ENCODE data around the gene OR10H1.
A peak's percentile ranks its signal among the peaks of the same experiment; 100 is the strongest.
"Not testable (repeated sequence)": the region's sequence is repeated elsewhere in the genome, so short reads cannot be mapped to it uniquely, and the experiment has no call there.

The OR10H1 gene

DNA sequence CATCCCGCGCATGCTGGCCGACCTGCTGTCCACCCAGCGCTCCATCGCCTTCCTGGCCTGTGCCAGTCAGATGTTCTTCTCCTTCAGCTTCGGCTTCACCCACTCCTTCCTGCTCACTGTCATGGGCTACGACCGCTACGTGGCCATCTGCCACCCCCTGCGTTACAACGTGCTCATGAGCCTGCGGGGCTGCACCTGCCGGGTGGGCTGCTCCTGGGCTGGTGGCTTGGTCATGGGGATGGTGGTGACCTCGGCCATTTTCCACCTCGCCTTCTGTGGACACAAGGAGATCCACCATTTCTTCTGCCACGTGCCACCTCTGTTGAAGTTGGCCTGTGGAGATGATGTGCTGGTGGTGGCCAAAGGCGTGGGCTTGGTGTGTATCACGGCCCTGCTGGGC, 21.2 kb downstream of the OR10H1 start:
- not testable (repeated sequence) for H3K27me3 ChIP-seq (ENCODE audit: control insufficient read depth in 5 of 5, insufficient read depth in 4 of 5, low read length in 5 of 5); H3K9ac ChIP-seq (ENCODE audit: low read length in 5 of 5); H3K27ac ChIP-seq (ENCODE audit: low read depth, low read length); H3K36me3 ChIP-seq (ENCODE audit: control insufficient read depth in 5 of 5, insufficient read depth in 5 of 5, low read length in 5 of 5); H3K9me3 ChIP-seq (ENCODE audit: control insufficient read depth in 5 of 5, low read length in 5 of 5); H3K4me3 ChIP-seq (ENCODE audit: low read depth in 1 of 5, low read length in 5 of 5); H3K4me1 ChIP-seq (ENCODE audit: control insufficient read depth in 5 of 5, insufficient read depth in 5 of 5, low read length in 5 of 5)

DNA sequence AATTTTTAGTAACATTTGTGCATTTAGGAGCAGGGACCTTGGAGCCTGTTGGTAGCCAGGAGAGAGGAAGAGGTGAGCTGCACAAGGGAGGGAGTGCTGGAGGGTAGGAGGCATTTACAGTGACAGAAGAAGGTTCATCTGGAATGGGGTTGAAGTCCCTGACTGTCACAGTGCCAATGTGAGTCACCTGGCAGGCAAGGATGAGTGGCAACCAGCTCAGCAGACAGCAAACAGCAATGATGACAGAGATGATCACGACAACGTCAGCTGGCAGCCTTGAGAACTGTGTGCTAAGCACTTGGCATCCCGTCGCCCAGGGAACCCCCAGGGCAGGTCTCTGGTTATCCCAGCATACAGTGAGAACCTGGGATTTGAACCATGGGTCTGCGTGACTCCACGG, 25.4 kb downstream of the OR10H1 start:
- Histone ChIP-seq H3K27ac (ENCODE audit: low read depth, low read length) (no peak overlapping the region), H3K27me3 (ENCODE audit: control insufficient read depth in 5 of 5, insufficient read depth in 4 of 5, low read length in 5 of 5) (peaks cover 7 to 18% (median 11%) of the 10 kb centered on the region in 5 donors), H3K4me1 (ENCODE audit: control insufficient read depth in 5 of 5, insufficient read depth in 5 of 5, low read length in 5 of 5) (no peaks in the 10 kb centered on the region), H3K9me3 (ENCODE audit: control insufficient read depth in 5 of 5, low read length in 5 of 5) (no peaks in the 10 kb centered on the region), H3K9ac (ENCODE audit: low read length in 5 of 5) (no peak overlapping the region), H3K36me3 (ENCODE audit: control insufficient read depth in 5 of 5, insufficient read depth in 5 of 5, low read length in 5 of 5) (no peaks in the 10 kb centered on the region), H3K4me3 (ENCODE audit: low read depth in 1 of 5, low read length in 5 of 5) (no peak overlapping the region)

DNA sequence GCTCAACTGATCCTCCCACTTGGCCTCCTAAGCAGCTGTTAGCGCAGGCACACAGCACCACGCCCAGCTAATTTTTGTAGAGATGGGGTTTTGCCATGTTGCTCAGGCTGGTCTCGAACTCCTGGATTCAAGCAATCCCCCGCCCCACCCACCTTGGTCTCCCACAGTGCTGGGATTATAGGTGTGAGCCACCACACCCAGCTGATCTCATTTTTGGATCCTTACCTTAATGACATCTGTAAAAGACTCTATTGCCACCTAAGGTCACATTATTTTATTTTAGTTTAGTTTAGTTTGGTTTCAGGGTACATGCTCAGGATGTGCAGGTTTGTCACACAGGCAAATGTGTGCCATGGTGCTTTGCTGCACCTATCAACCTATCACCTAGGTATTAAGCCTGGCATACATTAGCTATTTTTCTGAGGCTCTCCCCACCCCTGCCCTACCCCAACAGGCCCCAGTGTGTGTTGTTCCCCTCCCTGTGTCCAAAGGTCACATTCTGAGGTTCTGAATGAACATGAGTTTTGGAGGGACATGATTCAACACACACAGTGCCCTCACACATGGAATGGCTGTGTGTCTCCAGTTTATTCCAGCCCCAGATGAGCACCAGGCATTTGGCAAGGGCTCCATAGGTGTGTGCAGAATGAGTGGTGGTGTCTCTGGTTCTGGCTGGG, 26.7 kb downstream of the OR10H1 start:
- Histone ChIP-seq H3K9ac (ENCODE audit: low read length in 5 of 5) (no peak overlapping the region), H3K4me3 (ENCODE audit: low read depth in 1 of 5, low read length in 5 of 5) (no peak overlapping the region), H3K27me3 (ENCODE audit: control insufficient read depth in 5 of 5, insufficient read depth in 4 of 5, low read length in 5 of 5) (peaks cover 7 to 18% (median 10%) of the 10 kb centered on the region in 5 donors), H3K4me1 (ENCODE audit: control insufficient read depth in 5 of 5, insufficient read depth in 5 of 5, low read length in 5 of 5) (no peaks in the 10 kb centered on the region), H3K9me3 (ENCODE audit: control insufficient read depth in 5 of 5, low read length in 5 of 5) (no peaks in the 10 kb centered on the region), H3K36me3 (ENCODE audit: control insufficient read depth in 5 of 5, insufficient read depth in 5 of 5, low read length in 5 of 5) (no peaks in the 10 kb centered on the region), H3K27ac (ENCODE audit: low read depth, low read length) (no peak overlapping the region)

DNA sequence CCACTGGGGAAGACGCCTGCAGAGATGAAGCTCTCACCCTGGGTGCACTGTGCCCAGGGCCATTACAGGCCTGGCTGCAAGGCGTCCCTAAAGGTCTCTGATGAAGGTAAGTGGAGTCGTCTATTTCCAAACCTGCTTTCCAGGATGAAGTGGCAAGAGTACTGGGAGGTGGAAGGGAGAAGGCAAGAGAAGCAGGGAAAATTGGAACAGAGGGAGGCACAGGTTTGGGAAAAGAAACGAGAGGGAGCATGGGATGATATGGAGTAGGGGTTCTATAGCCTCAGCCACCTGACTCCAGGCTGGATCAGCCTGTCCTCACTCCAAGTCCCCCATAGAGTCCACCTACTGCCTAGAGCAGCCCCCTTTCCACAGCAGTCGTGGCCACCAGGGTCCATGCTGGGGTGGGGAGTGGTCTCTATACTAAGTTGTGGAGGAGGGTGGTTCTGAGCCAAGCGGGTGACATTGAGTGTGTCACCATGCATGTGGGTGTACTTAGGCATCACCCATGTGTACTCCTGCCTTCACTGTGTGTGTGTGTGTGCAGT, 27.8 kb downstream of the OR10H1 start, which contains the start of gene OR10H5:
Gene OR10H5, plus strand, starts transcription at position 51 of the 545 bp plus-strand sequence. CDS start 6,388 bp downstream, outside the sequence.
- Histone ChIP-seq H3K4me1 (ENCODE audit: control insufficient read depth in 5 of 5, insufficient read depth in 5 of 5, low read length in 5 of 5) (no peaks in the 10 kb centered on the region), H3K9me3 (ENCODE audit: control insufficient read depth in 5 of 5, low read length in 5 of 5) (no peaks in the 10 kb centered on the region), H3K27me3 (ENCODE audit: control insufficient read depth in 5 of 5, insufficient read depth in 4 of 5, low read length in 5 of 5) (peaks cover 7 to 18% (median 10%) of the 10 kb centered on the region in 5 donors), H3K36me3 (ENCODE audit: control insufficient read depth in 5 of 5, insufficient read depth in 5 of 5, low read length in 5 of 5) (no peaks in the 10 kb centered on the region), H3K4me3 (ENCODE audit: low read depth in 1 of 5, low read length in 5 of 5) (no peak within 1 kb of the TSS), H3K9ac (ENCODE audit: low read length in 5 of 5) (no peak within 1 kb of the TSS), H3K27ac (ENCODE audit: low read depth, low read length) (no peak within 1 kb of the TSS)

DNA sequence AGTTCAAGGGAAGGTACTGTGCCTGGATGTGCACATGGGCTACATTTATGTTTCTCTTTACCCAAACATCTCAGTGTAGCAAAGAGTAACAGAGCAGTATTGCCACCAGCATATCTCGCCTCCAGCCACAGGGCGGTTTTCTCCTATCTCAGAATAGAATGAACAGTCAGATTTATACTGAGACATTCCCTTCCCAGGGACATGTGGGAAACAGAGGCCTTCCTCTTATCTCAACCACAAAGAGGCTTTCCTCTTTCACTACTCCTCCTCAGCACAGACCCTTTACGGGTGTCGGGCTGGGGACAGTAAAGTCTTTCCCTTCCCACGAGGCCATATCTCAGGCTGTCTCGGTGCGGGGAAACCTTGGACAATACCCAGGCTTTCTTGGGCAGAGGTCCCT, 32.6 kb downstream of the OR10H1 start:
- Histone ChIP-seq H3K4me1 (ENCODE audit: control insufficient read depth in 5 of 5, insufficient read depth in 5 of 5, low read length in 5 of 5) (peaks cover 0 to 17% (median 16%) of the 10 kb centered on the region in 5 donors), H3K27me3 (ENCODE audit: control insufficient read depth in 5 of 5, insufficient read depth in 4 of 5, low read length in 5 of 5) (peaks cover 0 to 10% (median 5%) of the 10 kb centered on the region in 5 donors)
- H3K36me3 ChIP-seq (ENCODE audit: control insufficient read depth in 5 of 5, insufficient read depth in 5 of 5, low read length in 5 of 5); H3K27ac ChIP-seq (ENCODE audit: low read depth, low read length); H3K9ac ChIP-seq (ENCODE audit: low read length in 5 of 5); H3K9me3 ChIP-seq (ENCODE audit: control insufficient read depth in 5 of 5, low read length in 5 of 5); H3K4me3 ChIP-seq (ENCODE audit: low read depth in 1 of 5, low read length in 5 of 5): not testable (repeated sequence)

DNA sequence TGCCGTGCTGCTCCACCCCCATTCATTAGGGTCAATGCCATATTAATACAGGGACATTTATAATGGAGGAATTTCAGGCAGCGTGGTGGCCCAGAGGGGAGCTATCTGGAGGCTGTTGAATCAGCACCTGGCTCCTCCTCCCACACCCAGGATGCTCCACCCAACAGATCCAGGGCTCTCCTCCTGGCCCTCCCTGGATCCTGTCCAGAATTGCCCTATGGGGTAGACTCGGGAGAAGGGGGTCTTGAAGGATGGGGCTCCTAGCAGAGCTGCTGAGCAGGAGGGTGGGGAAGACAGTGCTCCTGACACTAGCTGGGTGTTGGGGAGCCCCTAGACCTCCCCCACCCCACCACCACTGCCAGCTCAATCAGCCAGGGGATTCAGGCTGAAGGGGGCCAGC, 33.3 kb downstream of the OR10H1 start:
- Histone ChIP-seq H3K27ac (ENCODE audit: low read depth, low read length) (no peak overlapping the region), H3K9me3 (ENCODE audit: control insufficient read depth in 5 of 5, low read length in 5 of 5) (no peaks in the 10 kb centered on the region)

DNA sequence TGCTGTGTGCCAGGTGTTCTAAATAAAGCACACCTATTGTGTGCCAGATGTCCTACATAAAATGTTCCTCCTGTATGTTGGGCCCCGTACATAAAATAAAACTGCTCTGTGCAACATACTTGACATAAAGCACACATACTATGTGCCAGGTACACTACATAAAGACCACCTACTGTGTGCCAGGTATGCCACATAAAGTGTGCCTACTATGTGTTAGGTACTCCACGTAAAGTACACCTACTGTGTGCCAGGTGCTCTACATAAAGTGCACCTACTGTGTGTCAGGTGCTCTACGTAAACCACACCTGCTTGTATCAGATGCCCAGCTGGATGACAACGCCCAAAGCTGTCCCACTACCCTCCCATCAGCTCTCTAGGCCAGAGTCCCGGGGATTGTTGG, 33.8 kb downstream of the OR10H1 start:
- no peak overlapping the region for H3K9ac ChIP-seq (ENCODE audit: low read length in 5 of 5)
- H3K27ac ChIP-seq (ENCODE audit: low read depth, low read length): no peak overlapping the region
- peaks cover 0 to 10% (median 3%) of the 10 kb centered on the region in 5 donors for H3K27me3 ChIP-seq (ENCODE audit: control insufficient read depth in 5 of 5, insufficient read depth in 4 of 5, low read length in 5 of 5)
- H3K4me3 ChIP-seq (ENCODE audit: low read depth in 1 of 5, low read length in 5 of 5): no peak overlapping the region
- peaks cover 0 to 17% (median 16%) of the 10 kb centered on the region in 5 donors for H3K4me1 ChIP-seq (ENCODE audit: control insufficient read depth in 5 of 5, insufficient read depth in 5 of 5, low read length in 5 of 5)
- H3K36me3 ChIP-seq (ENCODE audit: control insufficient read depth in 5 of 5, insufficient read depth in 5 of 5, low read length in 5 of 5): no peaks in the 10 kb centered on the region
- H3K9me3 ChIP-seq (ENCODE audit: control insufficient read depth in 5 of 5, low read length in 5 of 5): no peaks in the 10 kb centered on the region

More for the DNA sequence above, 33.3 kb downstream of the OR10H1 start:
- no peak overlapping the region for H3K4me3 ChIP-seq (ENCODE audit: low read depth in 1 of 5, low read length in 5 of 5)
- H3K36me3 ChIP-seq (ENCODE audit: control insufficient read depth in 5 of 5, insufficient read depth in 5 of 5, low read length in 5 of 5): no peaks in the 10 kb centered on the region
- H3K9ac ChIP-seq (ENCODE audit: low read length in 5 of 5): no peak overlapping the region
- peaks cover 0 to 17% (median 16%) of the 10 kb centered on the region in 5 donors for H3K4me1 ChIP-seq (ENCODE audit: control insufficient read depth in 5 of 5, insufficient read depth in 5 of 5, low read length in 5 of 5)
- H3K27me3 ChIP-seq (ENCODE audit: control insufficient read depth in 5 of 5, insufficient read depth in 4 of 5, low read length in 5 of 5): peaks cover 0 to 6% (median 4%) of the 10 kb centered on the region in 5 donors

DNA sequence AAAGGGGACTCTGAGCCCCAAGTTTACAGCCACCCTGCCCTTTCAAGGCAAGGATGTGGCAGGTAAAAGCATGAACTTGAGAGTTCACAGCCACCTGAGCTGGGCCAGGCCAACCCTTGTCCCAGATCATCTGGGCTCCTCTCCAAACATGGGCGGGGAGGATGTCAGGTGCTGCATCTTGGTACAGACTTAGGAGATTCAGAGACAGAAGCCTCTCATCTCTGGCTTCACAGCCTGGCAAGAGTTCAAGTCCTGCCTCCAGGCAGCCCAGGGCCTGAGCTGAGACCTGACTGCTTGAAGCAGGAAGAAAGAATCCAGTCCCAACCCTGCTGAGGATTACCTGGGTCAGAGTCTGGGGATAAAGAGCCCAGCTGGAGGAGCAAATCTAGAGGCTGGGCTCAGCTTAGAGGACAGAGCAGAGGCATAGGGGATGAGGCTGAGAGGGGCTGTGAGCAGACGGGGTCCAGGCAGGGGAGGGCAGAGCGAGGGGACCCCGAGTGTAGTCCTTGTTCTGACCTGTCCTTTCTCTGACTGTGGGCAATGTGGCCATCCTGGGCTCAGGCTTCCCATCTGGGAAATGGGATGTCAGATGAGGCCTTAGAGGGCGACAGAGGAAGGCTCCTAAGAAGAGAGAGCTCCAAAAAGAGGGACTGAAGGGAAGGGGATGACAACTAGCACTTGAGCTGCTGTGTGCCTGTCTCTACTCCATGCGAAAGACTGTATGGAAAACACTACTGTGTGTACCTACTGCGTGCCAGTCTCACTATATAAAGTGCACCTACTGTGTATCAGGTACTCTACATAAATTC, 34.6 kb downstream of the OR10H1 start:
- no peaks in the 10 kb centered on the region for H3K9me3 ChIP-seq (ENCODE audit: control insufficient read depth in 5 of 5, low read length in 5 of 5)
- no peak overlapping the region for H3K4me3 ChIP-seq (ENCODE audit: low read depth in 1 of 5, low read length in 5 of 5)
- H3K27me3 ChIP-seq (ENCODE audit: control insufficient read depth in 5 of 5, insufficient read depth in 4 of 5, low read length in 5 of 5): peaks cover 0 to 10% (median 4%) of the 10 kb centered on the region in 5 donors
- peaks cover 0 to 17% (median 16%) of the 10 kb centered on the region in 5 donors for H3K4me1 ChIP-seq (ENCODE audit: control insufficient read depth in 5 of 5, insufficient read depth in 5 of 5, low read length in 5 of 5)
- peak overlapping the region; percentile 16 for H3K27ac ChIP-seq (ENCODE audit: low read depth, low read length)
- no peak overlapping the region for H3K9ac ChIP-seq (ENCODE audit: low read length in 5 of 5)
- H3K36me3 ChIP-seq (ENCODE audit: control insufficient read depth in 5 of 5, insufficient read depth in 5 of 5, low read length in 5 of 5): no peaks in the 10 kb centered on the region

DNA sequence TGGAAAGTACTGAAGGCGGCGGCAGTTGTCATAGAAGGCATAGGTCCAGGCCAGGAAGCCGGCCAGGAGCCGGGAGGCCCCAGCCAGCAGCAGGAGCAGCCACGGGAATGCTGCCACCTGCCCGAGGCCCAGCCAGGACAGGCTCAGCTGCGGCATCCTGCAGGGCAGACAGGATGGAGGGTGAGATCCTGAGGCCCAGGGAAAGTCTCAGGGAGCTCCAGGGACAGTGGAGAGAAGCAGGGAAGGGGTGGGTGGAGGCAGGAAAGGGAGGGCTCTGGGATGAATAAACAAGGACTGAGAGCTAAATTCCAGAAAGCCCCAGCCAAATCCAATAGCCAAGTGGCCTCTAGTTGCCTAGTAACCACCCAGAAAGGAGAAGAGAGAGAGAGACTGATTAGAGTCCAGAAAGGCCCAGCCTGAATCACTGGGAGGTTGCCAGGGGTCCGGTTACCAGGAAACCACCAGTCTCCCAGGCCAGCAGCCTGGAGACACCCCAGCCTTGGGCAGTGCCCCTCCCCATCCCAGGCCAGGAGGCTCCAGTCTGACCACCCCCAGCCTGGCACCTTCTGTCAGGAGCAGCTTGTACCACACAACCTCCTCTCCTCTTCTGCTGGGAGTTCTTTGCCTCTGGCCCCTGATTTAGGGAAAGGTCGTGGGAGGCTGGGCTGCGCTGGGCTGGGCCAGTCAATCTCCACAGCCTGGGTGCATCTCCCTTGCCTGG, 35.5 kb downstream of the OR10H1 start:
- Histone ChIP-seq H3K4me3 (ENCODE audit: low read depth in 1 of 5, low read length in 5 of 5) (peak overlapping the region in 3 of 5 donors; percentile 13 to 47 (median 34)), H3K27ac (ENCODE audit: low read depth, low read length) (peak overlapping the region; percentile 16)

More for the DNA sequence above, 35.5 kb downstream of the OR10H1 start:
- H3K4me1 ChIP-seq (ENCODE audit: control insufficient read depth in 5 of 5, insufficient read depth in 5 of 5, low read length in 5 of 5): peaks cover 0 to 17% (median 16%) of the 10 kb centered on the region in 5 donors
- no peaks in the 10 kb centered on the region for H3K9me3 ChIP-seq (ENCODE audit: control insufficient read depth in 5 of 5, low read length in 5 of 5)
- H3K36me3 ChIP-seq (ENCODE audit: control insufficient read depth in 5 of 5, insufficient read depth in 5 of 5, low read length in 5 of 5): no peaks in the 10 kb centered on the region
- H3K9ac ChIP-seq (ENCODE audit: low read length in 5 of 5): peak overlapping the region in 1 of 5 donors; percentile 5
- peaks cover 0 to 10% (median 6%) of the 10 kb centered on the region in 5 donors for H3K27me3 ChIP-seq (ENCODE audit: control insufficient read depth in 5 of 5, insufficient read depth in 4 of 5, low read length in 5 of 5)

All from subcutaneous abdominal adipose tissue (tissue), 5 donors.